GM12872 (cell line): Measurements from ENCODE around the gene GPD1.

ENCODE experiments used
- CTCF ChIP-seq: IDR thresholded peaks from 3 replicates; pipeline ENCODE4 v1.5.1; 2011; ENCODE audit warnings: low read depth, mild to moderate bottlenecking, low read length, moderate library complexity; ENCODE audit not compliant: insufficient read depth

GPD1 gene

GRCh38 chr12:50120953-50121352, 17.1 kb downstream of the GPD1 start:
- TF ChIP-seq CTCF: no peak

GRCh38 chr12:50121641-50122040, 17.8 kb downstream of the GPD1 start:
- no peak for TF ChIP-seq CTCF

GRCh38 chr12:50123203-50123602, 19.4 kb downstream of the GPD1 start:
- no peak for TF ChIP-seq CTCF

GRCh38 chr12:50127546-50127945, 23.7 kb downstream of the GPD1 start:
- TF ChIP-seq CTCF: no peak

- no peak for TF ChIP-seq CTCF
Observed at GRCh38 chr12:50129290-50129689, 25.5 kb downstream of the GPD1 start.

- TF ChIP-seq CTCF: no peak
Observed at GRCh38 chr12:50132505-50133135, 28.8 kb downstream of the GPD1 start.

- no peak for TF ChIP-seq CTCF
Observed at GRCh38 chr12:50142993-50143392, 39.2 kb downstream of the GPD1 start.
